HG03442 (cell line): Measurements from ENCODE around the gene KRTAP4-9.
"Not testable (repeated sequence)": the region's sequence is repeated elsewhere in the genome, so short reads cannot be mapped to it uniquely, and the experiment has no call there.

ENCODE experiments used
- ATAC-seq: cut with Tn5 transposase; IDR thresholded peaks from one replicate; pipeline ENCODE4 v1.9.1; 2021; ENCODE audit warnings: mild to moderate bottlenecking, moderate library complexity; ENCODE audit not compliant: unreplicated experiment

The KRTAP4-9 gene

DNA sequence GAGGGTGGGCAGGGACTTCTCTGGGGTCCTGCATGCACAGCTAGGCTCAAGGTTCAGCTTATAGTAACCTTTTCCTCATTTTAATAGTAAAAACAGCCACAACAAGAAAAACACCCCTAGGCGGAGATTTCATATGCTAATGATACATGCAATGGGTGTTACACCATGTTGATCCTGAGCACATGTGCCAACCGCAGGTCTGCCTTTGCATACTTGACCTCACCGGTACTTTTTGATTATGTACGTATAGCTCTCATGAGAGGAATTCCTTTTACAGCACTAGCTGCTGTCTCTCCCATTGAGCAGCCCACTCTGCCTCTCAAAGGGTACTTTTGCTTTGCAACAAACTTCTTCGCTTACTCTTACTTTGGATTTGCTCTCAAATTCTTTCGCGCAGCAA, 9.1 kb upstream of the KRTAP4-9 start:
- ATAC-seq: no peak

- no peak for ATAC-seq
Measured at GRCh38 chr17:41098042-41098441, 7.1 kb upstream of the KRTAP4-9 start, which contains the start of gene KRTAP4-8. Gene KRTAP4-8, minus strand, starts transcription at chr17:41098142. Its CDS starts 58 bp downstream, at chr17:41098084.

DNA sequence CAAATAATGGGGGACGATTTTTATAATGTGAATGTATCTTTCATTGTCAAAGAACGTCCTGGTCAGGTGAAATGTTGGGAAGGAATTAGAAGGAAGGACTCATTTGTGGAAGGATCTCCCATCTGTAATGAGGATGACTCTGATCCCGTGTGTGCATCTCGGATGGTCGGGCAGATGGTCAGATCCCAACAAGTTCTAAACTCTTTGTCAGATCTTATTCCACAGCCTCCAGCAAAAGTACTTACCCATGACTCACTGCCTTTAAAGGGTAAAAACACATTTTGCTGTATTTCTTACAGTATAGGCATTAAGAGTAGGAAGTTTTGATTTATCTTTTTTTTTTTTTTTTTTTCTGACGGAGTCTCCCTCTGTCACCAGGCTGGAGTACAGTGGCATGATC, 6.7 kb upstream of the KRTAP4-9 start:
- no peak for ATAC-seq

DNA sequence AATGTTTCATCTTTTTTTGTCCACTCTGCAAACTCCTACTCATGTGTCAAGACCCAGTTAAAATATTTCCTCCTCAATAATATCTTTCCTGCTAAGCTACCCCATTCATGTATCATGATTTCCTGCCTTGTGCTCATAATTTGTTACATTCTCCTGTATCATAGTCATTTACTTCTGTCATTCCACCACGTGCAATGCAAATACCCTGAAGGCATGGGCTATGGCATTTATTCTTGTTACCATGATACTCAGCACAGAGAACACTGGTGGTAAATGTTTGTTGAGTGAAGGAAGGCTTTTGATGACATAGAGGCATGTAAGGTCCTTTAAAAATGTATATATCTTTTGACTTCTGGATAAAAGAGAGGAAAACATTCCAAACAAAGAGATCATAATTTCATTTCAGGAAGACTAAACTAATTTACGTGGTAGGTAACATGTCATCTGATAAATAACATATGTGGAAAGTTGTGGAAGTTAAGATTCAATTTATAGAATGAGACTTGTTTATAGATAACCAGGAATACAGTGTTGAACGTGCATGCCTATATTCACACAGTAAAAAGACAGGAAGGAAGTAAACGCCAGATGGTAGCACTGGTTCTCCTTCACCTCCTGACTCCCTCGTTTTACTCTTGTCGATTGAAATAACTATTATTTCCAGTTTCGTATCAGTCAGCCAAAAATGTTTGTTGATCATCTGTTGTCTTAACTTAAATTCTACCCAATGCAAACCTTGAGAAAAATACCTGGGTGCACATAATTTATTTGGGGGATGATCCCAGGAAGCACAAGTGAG, 5.3 kb upstream of the KRTAP4-9 start:
- not testable (repeated sequence) for ATAC-seq

GRCh38 chr17:41101586-41102259, 3.5 kb upstream of the KRTAP4-9 start, which contains the start of gene KRTAP4-16:
Gene KRTAP4-16, minus strand, starts transcription at chr17:41102209. Its CDS starts 0 bp downstream, at chr17:41102209.
- ATAC-seq: no peak

DNA sequence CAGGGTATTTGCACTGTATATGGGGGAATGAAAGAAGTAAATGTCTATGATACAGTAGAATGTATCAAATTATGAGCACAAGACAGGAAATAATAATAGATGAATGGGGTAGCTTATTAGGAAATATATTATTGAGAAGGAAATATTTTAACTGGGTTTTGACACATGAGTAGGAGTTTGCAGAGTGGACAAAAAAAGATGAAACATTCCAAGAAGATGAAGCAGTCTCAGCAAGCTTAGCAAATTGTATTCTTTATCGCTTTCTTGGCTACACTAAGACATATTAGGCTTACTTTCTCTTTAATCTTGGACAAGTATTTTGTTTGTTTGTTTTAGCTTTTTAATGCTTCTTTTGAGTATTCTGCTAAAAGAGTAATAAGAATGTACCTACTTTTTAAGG, 1.3 kb upstream of the KRTAP4-9 start:
- no peak for ATAC-seq

DNA sequence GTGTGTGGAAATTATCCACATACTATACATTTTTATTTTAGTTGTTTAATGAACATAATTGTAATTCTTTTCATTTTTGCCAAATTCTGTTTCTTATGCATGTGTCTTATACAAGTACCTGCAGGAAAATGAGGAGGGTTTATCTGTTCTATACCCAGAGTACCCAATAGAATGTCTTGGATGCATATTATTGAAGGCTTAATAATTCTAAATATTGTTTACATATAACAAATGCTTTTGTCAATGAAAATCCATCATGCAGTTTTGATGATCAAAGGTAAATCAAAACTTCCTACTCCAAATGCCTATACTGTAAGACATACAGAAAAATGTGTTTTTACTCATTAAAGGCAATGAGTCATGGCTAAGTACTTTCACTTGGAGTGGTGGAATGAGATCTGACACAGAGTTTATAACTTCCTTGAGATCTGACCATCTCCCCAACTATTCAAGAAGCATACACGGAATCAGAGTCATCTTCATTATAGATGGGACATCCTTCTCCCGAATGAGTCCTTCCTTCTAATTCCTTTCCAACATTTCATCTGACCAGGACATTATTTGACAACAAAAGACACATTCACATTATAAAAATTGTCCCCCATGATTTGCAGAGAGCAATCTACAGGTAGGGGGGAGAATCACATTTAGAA, 677 bp upstream of the KRTAP4-9 start:
- ATAC-seq: not testable (repeated sequence)

GRCh38 chr17:41107941-41108450, 2.8 kb downstream of the KRTAP4-9 start:
- ATAC-seq: no peak

DNA sequence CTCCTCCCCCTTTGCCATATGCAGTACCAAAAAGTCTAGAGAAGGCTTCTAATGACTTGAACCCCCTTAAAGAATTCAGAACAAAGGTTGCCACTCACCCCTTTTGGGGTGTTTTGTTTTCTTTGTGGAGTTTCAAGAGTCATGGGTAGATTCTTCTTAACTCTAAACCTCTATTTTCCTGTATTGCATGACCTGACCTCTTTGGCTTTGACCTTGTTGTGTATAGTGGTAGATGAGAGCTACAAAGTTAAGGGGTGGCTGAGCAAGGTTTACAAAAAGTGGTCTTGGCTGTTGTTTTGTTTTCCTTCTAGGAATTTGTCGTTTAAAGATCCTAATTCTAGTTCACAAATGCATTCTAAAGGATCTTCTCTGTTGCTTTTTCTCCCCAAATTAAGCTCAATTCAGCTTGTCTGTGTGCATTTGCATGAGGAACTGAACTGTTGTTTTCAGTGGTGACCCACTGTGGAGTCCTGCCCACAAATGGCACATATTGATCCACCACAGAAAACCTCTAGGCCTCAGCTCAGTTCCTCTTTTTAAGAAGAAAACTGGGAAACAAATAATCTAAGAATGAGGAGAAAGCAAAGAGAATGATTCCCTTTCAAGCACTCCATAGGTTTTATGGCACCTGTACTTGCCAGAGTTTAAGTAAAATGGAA, 3.7 kb downstream of the KRTAP4-9 start:
- not testable (repeated sequence) for ATAC-seq

DNA sequence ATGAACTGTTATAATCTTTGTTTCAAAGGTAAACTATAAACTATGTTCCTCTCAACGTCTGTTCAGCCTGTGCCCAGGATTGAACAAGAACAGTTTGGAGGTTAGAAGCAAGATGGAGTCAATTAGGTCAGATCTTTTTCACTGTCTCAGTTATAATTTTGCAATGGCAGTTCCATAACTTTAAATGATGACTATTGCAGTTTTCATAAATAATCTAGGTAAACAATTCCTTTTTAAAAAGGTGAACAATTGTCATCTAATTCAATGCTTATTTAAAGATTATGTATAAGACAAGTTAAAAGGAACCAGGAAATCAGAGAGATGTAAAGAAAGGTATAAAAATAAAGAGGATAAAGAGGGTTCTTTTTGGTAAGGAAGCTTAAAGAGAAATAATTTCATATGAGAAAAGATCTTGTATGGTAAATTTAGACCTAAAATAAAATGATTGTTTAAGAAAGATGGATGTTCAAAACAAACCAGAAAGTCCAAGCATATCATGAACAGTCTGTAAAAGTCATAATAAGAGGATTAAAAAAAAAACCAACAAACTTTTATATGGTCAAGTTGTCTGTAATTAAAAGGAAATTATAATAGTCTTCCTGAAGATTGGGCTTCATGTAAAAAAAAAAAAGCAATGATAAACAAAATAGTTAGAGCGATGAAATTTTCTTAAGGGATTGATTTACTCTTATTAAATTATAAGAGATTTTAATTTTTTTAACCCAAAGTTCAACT, 6.1 kb downstream of the KRTAP4-9 start:
- ATAC-seq: no peak

- no peak for ATAC-seq
Measured at GRCh38 chr17:41116297-41116696, 11.1 kb downstream of the KRTAP4-9 start.

DNA sequence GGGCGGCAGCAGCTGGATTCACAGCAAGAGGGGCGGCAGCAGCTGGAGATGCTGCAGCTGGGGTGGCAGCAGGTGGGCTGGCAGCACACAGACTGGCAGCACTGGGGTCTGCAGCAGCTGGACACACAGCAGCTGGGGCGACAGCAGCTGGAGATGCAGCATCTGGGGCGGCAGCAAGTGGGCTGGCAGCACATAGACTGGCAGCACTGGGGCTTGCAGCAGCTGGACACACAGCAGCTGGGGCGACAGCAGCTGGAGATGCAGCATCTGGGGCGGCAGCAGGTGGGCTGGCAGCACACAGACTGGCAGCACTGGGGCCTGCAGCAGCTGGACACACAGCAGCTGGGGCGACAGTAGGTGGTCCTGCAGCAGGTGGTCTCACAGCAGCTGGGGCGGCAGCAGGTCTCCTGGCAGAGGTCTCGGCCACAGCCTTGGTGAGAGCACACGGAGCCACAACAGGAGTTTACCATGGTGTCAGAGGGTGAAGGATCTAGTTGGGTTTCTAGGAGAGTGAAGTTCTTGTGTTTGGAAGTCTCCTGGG, 12.7 kb downstream of the KRTAP4-9 start, which contains the start of gene KRTAP4-11:
Gene KRTAP4-11, minus strand, starts transcription at position 528 of the 541 bp plus-strand sequence. Its CDS starts 58 bp downstream, at position 470.
- not testable (repeated sequence) for ATAC-seq

DNA sequence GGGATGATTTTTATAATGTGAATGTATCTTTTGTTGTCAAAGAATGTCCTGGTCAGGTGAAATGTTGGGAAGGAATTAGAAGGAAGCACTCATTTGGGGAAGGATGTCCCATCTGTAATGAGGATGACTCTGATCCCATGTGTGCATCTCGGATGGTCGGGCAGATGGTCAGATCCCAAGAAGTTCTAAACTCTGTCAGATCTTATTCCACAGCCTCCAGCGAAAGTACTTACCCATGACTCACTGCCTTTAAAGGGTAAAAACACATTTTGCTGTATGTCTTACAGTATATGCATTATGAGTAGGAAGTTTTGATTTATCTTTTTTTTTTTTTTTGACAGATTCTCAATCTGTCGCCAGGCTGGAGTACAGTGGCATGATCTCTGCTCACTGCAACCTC, 13.5 kb downstream of the KRTAP4-9 start:
- ATAC-seq: no peak

- ATAC-seq: not testable (repeated sequence)
Measured at GRCh38 chr17:41119696-41120690, 14.8 kb downstream of the KRTAP4-9 start.

- no peak for ATAC-seq
Measured at GRCh38 chr17:41121742-41122141, 16.6 kb downstream of the KRTAP4-9 start.

- not testable (repeated sequence) for ATAC-seq
Measured at GRCh38 chr17:41123292-41123990, 18.3 kb downstream of the KRTAP4-9 start.

DNA sequence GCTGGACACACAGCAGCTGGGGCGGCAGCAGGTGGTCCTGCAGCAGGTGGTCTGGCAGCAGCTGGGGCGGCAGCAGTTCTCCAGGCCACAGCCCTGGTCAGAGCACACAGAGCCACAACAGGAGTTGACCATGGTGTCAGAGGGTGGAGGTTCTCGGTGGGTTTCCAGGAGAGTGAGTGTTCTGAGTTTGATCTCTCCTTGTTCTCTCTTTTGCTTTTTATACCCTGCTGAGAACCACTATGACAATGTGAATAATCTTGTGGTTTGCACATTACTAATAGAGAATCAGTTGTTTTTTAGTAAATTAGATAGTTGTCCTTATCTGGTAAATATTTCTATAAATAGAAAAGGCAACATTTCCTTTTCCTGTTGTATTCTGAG, 18.8 kb downstream of the KRTAP4-9 start, which contains the start of gene KRTAP4-12:
Gene KRTAP4-12, minus strand, starts transcription at position 192 of the 381 bp plus-strand sequence. Its CDS starts 60 bp downstream, at position 132.
- not testable (repeated sequence) for ATAC-seq

- no peak for ATAC-seq
Measured at GRCh38 chr17:41125064-41125463, 19.9 kb downstream of the KRTAP4-9 start.
